Measurements from ENCODE around the gene CTU1.

Gene CTU1

GRCh38 chr19:51131780-51132680, 23.8 kb upstream of the CTU1 start:
- H3K4me3 ChIP-seq (ENCODE audit: low read depth, low read length): no peak overlapping the region
- no peak for DNase-seq (ENCODE audit: low read depth)
- no peak for TF ChIP-seq CTCF (IDR thresholded peaks at IDR 0.05; ENCODE audit: control insufficient read depth, extremely low read depth, insufficient read depth)

GRCh38 chr19:51129716-51130115, 21.5 kb upstream of the CTU1 start:
- no peak overlapping the region for H3K4me3 ChIP-seq (ENCODE audit: low read depth, low read length)
- no peak for DNase-seq (ENCODE audit: low read depth)
- no peak for TF ChIP-seq CTCF (IDR thresholded peaks at IDR 0.05; ENCODE audit: control insufficient read depth, extremely low read depth, insufficient read depth)

GRCh38 chr19:51128227-51128626, 20.0 kb upstream of the CTU1 start:
- TF ChIP-seq CTCF (IDR thresholded peaks at IDR 0.05; ENCODE audit: control insufficient read depth, extremely low read depth, insufficient read depth): no peak
- H3K4me3 ChIP-seq (ENCODE audit: low read depth, low read length): no peak overlapping the region
- DNase-seq (ENCODE audit: low read depth): no peak

- no peak for DNase-seq (ENCODE audit: low read depth)
- TF ChIP-seq CTCF (IDR thresholded peaks at IDR 0.05; ENCODE audit: control insufficient read depth, extremely low read depth, insufficient read depth): no peak
- no peak overlapping the region for H3K4me3 ChIP-seq (ENCODE audit: low read depth, low read length)
These were observed 19.5 kb upstream of the CTU1 start for GRCh38 chr19:51127755-51128154.

- no peak overlapping the region for H3K4me3 ChIP-seq (ENCODE audit: low read depth, low read length)
- DNase-seq (ENCODE audit: low read depth): no peak
- TF ChIP-seq CTCF (IDR thresholded peaks at IDR 0.05; ENCODE audit: control insufficient read depth, extremely low read depth, insufficient read depth): no peak
These were observed 18.8 kb upstream of the CTU1 start for GRCh38 chr19:51127032-51127431.

GRCh38 chr19:51125421-51126075, 17.3 kb upstream of the CTU1 start:
- no peak for TF ChIP-seq CTCF (IDR thresholded peaks at IDR 0.05; ENCODE audit: control insufficient read depth, extremely low read depth, insufficient read depth)
- no peak for DNase-seq (ENCODE audit: low read depth)
- H3K4me3 ChIP-seq (ENCODE audit: low read depth, low read length): no peak overlapping the region
